DMS153 treated with DMSO at 0.1 percent for 48 hours (cell line): ENCODE results near the gene MCM6.

Source experiments
- DNase-seq: peaks from one replicate; lab custom pipeline; 2025; ENCODE audit not compliant: unreplicated experiment; lab: John Stamatoyannopoulos, UW

Gene MCM6

DNA sequence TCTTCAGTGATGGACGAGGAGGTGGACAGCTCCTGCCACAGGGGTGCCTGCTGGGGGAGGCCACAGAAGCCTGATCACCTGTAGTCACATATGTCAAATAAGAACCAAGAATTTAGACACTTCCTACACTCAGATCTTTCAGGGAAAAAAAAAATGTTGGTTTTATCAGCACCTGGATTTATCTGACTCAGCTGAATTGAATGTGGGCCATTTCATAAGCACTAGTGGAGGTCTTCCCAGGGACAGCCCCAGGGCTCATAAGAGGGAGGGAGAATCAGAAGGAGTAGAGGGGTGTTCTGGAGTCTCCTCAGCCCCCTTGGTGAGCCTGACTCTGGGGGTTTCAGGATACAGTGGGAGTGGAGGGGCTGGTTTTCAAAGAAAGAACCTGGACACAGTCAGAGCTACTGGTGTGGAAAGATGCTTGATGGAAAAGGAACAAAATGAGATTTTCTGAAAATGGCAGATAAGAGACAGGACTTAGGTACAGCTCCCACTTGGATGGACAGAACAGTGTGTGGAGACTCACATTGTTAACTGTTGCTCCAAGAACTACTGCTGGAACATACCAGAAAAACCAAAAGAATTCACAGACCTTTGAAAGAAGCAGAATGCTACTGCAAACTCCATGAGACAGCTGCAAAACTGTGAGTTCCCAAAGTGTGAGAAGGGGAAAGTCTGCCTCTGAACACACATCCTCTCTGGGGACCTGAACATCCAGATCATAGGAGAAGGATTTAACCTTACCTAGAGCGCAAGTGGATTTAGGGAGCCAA is 84.6 kb downstream of the MCM6 start:
- no peak for DNase-seq

DNA sequence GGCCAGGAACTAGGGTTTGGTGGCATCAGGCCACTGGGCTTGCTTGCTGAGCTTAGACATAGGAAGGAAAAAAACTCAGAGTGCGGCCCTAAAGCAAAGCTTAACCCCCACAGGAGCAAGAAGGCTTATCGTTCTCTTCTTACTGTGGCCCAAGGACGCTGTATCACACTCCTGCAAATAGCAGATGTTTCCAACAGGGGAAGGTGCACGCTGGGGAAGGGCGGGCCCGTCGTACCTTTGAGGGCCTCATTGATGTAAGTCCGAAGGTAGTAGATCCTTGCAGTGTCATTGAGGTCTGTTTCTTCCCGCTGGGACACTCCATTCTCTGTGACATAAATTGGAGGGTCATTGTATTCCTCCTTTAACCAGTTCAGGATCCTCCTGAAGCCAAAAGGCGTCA is 85.8 kb downstream of the MCM6 start:
- DNase-seq = no peak
